Lower leg skin (tissue), 3 donors: ENCODE data around the gene WNK2.

ENCODE experiments used
- POLR2A ChIP-seq, 2 donors: fragments of 450-650 bp; IDR thresholded peaks; one replicate each; pipeline ENCODE4 v1.6.1; 2016 to 2017; ENCODE audit warnings: antibody characterized with exemption in 2 of 2, mild to moderate bottlenecking in 1 of 2, moderate library complexity in 1 of 2
- TF ChIP-seq, protein P1 (sequence below), 3 donors: fragments of 450-650 bp; IDR thresholded peaks; one replicate each; pipeline ENCODE4 v1.5.1; 2016; ENCODE audit warnings: antibody characterized with exemption in 3 of 3, mild to moderate bottlenecking in 3 of 3, moderate library complexity in 2 of 3

DNA sequence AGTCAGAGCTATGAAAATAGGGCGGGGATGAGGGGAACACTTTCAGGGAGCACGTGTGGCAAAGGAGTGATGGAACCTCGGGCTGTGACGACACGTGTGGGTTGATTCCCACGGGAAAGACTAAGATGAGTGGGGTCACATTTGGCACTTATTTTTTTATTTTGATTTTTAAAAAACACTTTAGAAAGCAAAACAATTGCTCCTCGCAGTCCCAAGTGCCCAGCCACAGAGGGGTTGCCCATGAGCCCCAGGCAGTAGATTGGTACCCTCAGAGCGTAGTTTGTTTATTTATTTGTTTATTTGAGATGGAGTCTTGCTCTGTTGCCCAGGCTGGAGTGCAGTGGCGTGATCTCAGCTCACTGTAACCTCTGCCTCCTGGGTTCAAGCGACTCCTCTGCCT, 69.7 kb downstream of the WNK2 start:
- TF ChIP-seq, protein P1, sequence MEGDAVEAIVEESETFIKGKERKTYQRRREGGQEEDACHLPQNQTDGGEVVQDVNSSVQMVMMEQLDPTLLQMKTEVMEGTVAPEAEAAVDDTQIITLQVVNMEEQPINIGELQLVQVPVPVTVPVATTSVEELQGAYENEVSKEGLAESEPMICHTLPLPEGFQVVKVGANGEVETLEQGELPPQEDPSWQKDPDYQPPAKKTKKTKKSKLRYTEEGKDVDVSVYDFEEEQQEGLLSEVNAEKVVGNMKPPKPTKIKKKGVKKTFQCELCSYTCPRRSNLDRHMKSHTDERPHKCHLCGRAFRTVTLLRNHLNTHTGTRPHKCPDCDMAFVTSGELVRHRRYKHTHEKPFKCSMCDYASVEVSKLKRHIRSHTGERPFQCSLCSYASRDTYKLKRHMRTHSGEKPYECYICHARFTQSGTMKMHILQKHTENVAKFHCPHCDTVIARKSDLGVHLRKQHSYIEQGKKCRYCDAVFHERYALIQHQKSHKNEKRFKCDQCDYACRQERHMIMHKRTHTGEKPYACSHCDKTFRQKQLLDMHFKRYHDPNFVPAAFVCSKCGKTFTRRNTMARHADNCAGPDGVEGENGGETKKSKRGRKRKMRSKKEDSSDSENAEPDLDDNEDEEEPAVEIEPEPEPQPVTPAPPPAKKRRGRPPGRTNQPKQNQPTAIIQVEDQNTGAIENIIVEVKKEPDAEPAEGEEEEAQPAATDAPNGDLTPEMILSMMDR (IDR thresholded peaks at IDR 0.05): no peak
- no peak for TF ChIP-seq POLR2A (IDR thresholded peaks at IDR 0.05)
